ENCODE measurements around the gene NR1D1. TPM values are rescaled to one million over a fixed set of nuclear protein-coding genes. Genes with fewer than 3 reads are reported as not detected.

NR1D1 gene
- total RNA-seq, 2 donors from 2014 or later: 10.3 to 29.1 TPM

- Histone ChIP-seq H3K27ac (peak overlapping the region; percentile 88 to 97), H3K27me3 (replicated peaks; ENCODE audit: insufficient read depth) (no peaks in the 10 kb centered on the region), H3K36me3 (no peaks in the 10 kb centered on the region), H3K4me1 (ENCODE audit: control insufficient read depth in 1 of 2, low read depth in 2 of 2) (peaks cover 42 to 93% of the 10 kb centered on the region in 2 donors), H3K9me3 (no peaks in the 10 kb centered on the region), H3K4me3 (no peak overlapping the region)
- TF ChIP-seq, protein P1, sequence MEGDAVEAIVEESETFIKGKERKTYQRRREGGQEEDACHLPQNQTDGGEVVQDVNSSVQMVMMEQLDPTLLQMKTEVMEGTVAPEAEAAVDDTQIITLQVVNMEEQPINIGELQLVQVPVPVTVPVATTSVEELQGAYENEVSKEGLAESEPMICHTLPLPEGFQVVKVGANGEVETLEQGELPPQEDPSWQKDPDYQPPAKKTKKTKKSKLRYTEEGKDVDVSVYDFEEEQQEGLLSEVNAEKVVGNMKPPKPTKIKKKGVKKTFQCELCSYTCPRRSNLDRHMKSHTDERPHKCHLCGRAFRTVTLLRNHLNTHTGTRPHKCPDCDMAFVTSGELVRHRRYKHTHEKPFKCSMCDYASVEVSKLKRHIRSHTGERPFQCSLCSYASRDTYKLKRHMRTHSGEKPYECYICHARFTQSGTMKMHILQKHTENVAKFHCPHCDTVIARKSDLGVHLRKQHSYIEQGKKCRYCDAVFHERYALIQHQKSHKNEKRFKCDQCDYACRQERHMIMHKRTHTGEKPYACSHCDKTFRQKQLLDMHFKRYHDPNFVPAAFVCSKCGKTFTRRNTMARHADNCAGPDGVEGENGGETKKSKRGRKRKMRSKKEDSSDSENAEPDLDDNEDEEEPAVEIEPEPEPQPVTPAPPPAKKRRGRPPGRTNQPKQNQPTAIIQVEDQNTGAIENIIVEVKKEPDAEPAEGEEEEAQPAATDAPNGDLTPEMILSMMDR (IDR thresholded peaks at IDR 0.05): no peak
- no peak for DNase-seq (ENCODE audit: low spot score)
- no peak for ATAC-seq (ENCODE audit: insufficient number of reproducible peaks, low FRiP score, low read depth)
Observed at GRCh38 chr17:40105861-40106759, 5.7 kb upstream of the NR1D1 start.

- no peaks in the 10 kb centered on the region for H3K9me3 ChIP-seq
- peaks cover 31 to 85% of the 10 kb centered on the region in 2 donors for H3K4me1 ChIP-seq (ENCODE audit: control insufficient read depth in 1 of 2, low read depth in 2 of 2)
- ATAC-seq (ENCODE audit: insufficient number of reproducible peaks, low FRiP score, low read depth) (no peak), DNase-seq (ENCODE audit: low spot score) (no peak)
- no peak overlapping the region for H3K4me3 ChIP-seq
- TF ChIP-seq, protein P1 (IDR thresholded peaks at IDR 0.05): no peak
- H3K27me3 ChIP-seq (replicated peaks; ENCODE audit: insufficient read depth): no peaks in the 10 kb centered on the region
- H3K27ac ChIP-seq: peak overlapping the region in 1 of 2 donors; percentile 88
- H3K36me3 ChIP-seq: no peaks in the 10 kb centered on the region
Observed at GRCh38 chr17:40104594-40105486, 4.5 kb upstream of the NR1D1 start.

GRCh38 chr17:40103688-40104087 lies 3.3 kb upstream of the NR1D1 start:
- no peak overlapping the region for H3K4me3 ChIP-seq
- peaks cover 23 to 74% of the 10 kb centered on the region in 2 donors for H3K4me1 ChIP-seq (ENCODE audit: control insufficient read depth in 1 of 2, low read depth in 2 of 2)
- no peaks in the 10 kb centered on the region for H3K36me3 ChIP-seq
- peak overlapping the region; percentile 14 to 88 for H3K27ac ChIP-seq
- TF ChIP-seq, protein P1 (IDR thresholded peaks at IDR 0.05): no peak
- ATAC-seq (ENCODE audit: insufficient number of reproducible peaks, low FRiP score, low read depth) (no peak), DNase-seq (ENCODE audit: low spot score) (no peak)
- no peaks in the 10 kb centered on the region for H3K9me3 ChIP-seq
- no peaks in the 10 kb centered on the region for H3K27me3 ChIP-seq (replicated peaks; ENCODE audit: insufficient read depth)

- ATAC-seq (ENCODE audit: insufficient number of reproducible peaks, low FRiP score, low read depth) (no peak), DNase-seq (ENCODE audit: low spot score) (no peak)
- Histone ChIP-seq H3K36me3 (no peaks in the 10 kb centered on the region), H3K4me3 (no peak overlapping the region), H3K9me3 (no peaks in the 10 kb centered on the region), H3K27ac (peak overlapping the region; percentile 14 to 88), H3K4me1 (ENCODE audit: control insufficient read depth in 1 of 2, low read depth in 2 of 2) (peaks cover 25 to 75% of the 10 kb centered on the region in 2 donors), H3K27me3 (replicated peaks; ENCODE audit: insufficient read depth) (no peaks in the 10 kb centered on the region)
- TF ChIP-seq, protein P1 (IDR thresholded peaks at IDR 0.05): no peak
Observed at GRCh38 chr17:40103071-40103661, 2.8 kb upstream of the NR1D1 start.

Measured in thoracic aorta (tissue), 2 donors.